T-helper 1 cell (primary cell): ENCODE data around the gene SPSB4.
A peak's percentile ranks its signal among the peaks of the same experiment; 100 is the strongest.

Experiments
- DNase-seq, 5 donors: peaks; one replicate each; pipeline ENCODE4 v3.0.0-alpha.2; 2012 to 2020

The SPSB4 gene

GRCh38 chr3:141167681-141168080 lies 116.5 kb downstream of the SPSB4 start:
- no peak for DNase-seq

- DNase-seq: no peak
Measured at GRCh38 chr3:141170678-141171295, 119.6 kb downstream of the SPSB4 start.

DNA sequence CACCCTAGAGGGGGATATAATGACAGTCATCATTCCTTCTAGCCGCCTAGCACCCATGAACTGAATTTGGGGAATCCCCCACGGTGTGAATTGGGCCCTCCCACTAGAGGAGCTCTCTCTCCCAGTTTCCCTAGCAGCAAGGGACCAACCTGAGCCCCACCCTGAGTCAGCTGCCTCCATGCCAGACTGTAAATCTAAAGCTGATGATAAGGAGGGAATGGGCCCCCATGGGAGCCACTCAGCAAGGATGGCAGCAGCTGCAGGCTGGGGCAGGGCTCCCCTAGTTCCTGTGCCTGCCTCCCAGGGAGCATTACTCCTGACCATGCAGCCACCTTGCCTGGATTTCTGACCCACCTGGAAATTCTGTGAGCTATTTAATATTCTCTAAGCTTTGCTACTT lies 123.5 kb downstream of the SPSB4 start:
- DNase-seq: no peak

- DNase-seq: no peak
Measured at GRCh38 chr3:141176775-141177174, 125.6 kb downstream of the SPSB4 start.

- no peak for DNase-seq
Measured at GRCh38 chr3:141178026-141178425, 126.9 kb downstream of the SPSB4 start.

- no peak for DNase-seq
Measured at GRCh38 chr3:141178551-141178950, 127.4 kb downstream of the SPSB4 start.

DNA sequence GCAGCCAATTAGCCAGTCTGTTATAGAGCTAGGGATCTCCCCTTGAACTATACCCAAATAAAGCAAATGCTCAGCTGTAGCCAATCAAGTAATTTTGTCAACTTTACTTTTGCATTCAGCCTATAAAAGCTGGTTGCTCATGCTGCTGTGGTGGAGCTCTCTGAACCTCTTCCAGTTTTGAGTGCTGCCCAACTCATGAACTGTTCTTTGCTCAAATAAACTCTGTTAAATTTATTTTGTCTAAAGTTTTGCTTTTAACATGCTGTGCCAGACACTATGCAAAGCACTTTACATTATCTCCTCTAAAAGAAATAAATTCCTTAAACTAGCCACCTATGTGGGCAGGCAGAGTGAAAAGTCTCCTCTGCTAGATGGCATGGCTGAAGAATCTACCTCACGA lies 128.8 kb downstream of the SPSB4 start:
- DNase-seq: no peak

- no peak for DNase-seq
Measured at GRCh38 chr3:141181196-141181595, 130.0 kb downstream of the SPSB4 start.

- no peak for DNase-seq
Measured at GRCh38 chr3:141181819-141182218, 130.7 kb downstream of the SPSB4 start.

DNA sequence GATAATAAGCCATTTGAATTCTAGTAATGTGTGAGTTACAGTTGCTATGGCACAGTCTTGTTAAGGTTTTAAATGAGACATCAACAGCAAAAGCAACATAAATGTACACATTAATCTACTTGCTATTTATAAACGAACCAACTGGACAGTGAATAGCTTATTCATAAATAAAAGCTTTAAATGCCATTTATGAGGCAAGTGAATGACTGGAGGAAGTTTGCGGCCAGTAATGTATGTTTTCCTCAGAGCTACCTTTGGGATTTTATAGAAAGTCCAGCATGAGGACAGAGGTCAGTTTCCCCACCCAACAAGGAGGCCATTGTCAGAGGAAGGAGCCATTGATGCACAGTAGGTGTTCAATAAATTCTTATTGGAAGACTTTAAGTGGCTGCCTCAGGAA lies 132.5 kb downstream of the SPSB4 start:
- DNase-seq: no peak

- DNase-seq: no peak
Measured at GRCh38 chr3:141184430-141184829, 133.3 kb downstream of the SPSB4 start.

GRCh38 chr3:141191097-141191749 lies 140.1 kb downstream of the SPSB4 start:
- DNase-seq: no peak

GRCh38 chr3:141192345-141192744 lies 141.2 kb downstream of the SPSB4 start:
- DNase-seq: peak; percentile 82 to 97 (median 86)

- no peak for DNase-seq
Measured at GRCh38 chr3:141193066-141193830, 142.1 kb downstream of the SPSB4 start.
